GM19035 (cell line): ENCODE results near the gene C14orf119.
"Not testable (repeated sequence)": the region's sequence is repeated elsewhere in the genome, so short reads cannot be mapped to it uniquely, and the experiment has no call there.

ENCODE experiments used
- ATAC-seq: cut with Tn5 transposase; IDR thresholded peaks from one replicate; pipeline ENCODE4 v1.9.1; 2021; ENCODE audit not compliant: unreplicated experiment

Gene C14orf119

GRCh38 chr14:23107620-23108019 lies 12.3 kb downstream of the C14orf119 start:
- not testable (repeated sequence) for ATAC-seq

- not testable (repeated sequence) for ATAC-seq
Measured at GRCh38 chr14:23108169-23108568, 12.9 kb downstream of the C14orf119 start.

GRCh38 chr14:23109769-23110168 lies 14.5 kb downstream of the C14orf119 start:
- no peak for ATAC-seq

- no peak for ATAC-seq
Measured at GRCh38 chr14:23110579-23111365, 15.5 kb downstream of the C14orf119 start.

- no peak for ATAC-seq
Measured at GRCh38 chr14:23112359-23113178, 17.3 kb downstream of the C14orf119 start.

GRCh38 chr14:23113431-23114119 lies 18.3 kb downstream of the C14orf119 start:
- ATAC-seq = no peak

GRCh38 chr14:23114120-23114458 lies 18.8 kb downstream of the C14orf119 start:
- ATAC-seq = no peak

GRCh38 chr14:23114669-23115038 lies 19.3 kb downstream of the C14orf119 start:
- no peak for ATAC-seq

GRCh38 chr14:23115039-23115731 lies 19.9 kb downstream of the C14orf119 start:
- no peak for ATAC-seq

- ATAC-seq = no peak
Measured at GRCh38 chr14:23115918-23116317, 20.6 kb downstream of the C14orf119 start.

- ATAC-seq = no peak
Measured at GRCh38 chr14:23117371-23118020, 22.2 kb downstream of the C14orf119 start.

GRCh38 chr14:23118506-23119362 lies 23.4 kb downstream of the C14orf119 start, which contains the start of gene CEBPE:
CEBPE (minus strand) TSS chr14:23119255; CDS start chr14:23119091, 164 bp downstream.
- no peak for ATAC-seq

GRCh38 chr14:23119363-23120327 lies 24.3 kb downstream of the C14orf119 start:
- no peak for ATAC-seq

GRCh38 chr14:23120541-23121251 lies 25.4 kb downstream of the C14orf119 start:
- ATAC-seq = peak; percentile 78

- ATAC-seq = no peak
Measured at GRCh38 chr14:23121361-23121771, 26.1 kb downstream of the C14orf119 start.

GRCh38 chr14:23122086-23122485 lies 26.8 kb downstream of the C14orf119 start:
- no peak for ATAC-seq

GRCh38 chr14:23123419-23123818 lies 28.1 kb downstream of the C14orf119 start:
- no peak for ATAC-seq
